Mammary epithelial cell (primary cell): ENCODE data around the gene RPL35.
A peak's percentile ranks its signal among the peaks of the same experiment; 100 is the strongest.

Experiments
- CTCF ChIP-seq, 2 donors: IDR thresholded peaks in 1 of 2; conservative IDR thresholded peaks in 1 of 2; 2 replicates each; pipeline ENCODE4 v1.5.1; 2011 to 2012; ENCODE audit warnings: inconsistent platforms in 2 of 2, low read length in 2 of 2, mild to moderate bottlenecking in 2 of 2, control low read depth in 1 of 2, low read depth in 1 of 2; ENCODE audit not compliant: insufficient read depth in 1 of 2; ENCODE audit errors: extremely low read depth in 1 of 2
- EZH2 ChIP-seq: IDR thresholded peaks from 2 replicates; pipeline ENCODE4 v1.6.1; 2012; ENCODE audit warnings: low read length, inconsistent platforms, borderline replicate concordance

- TF ChIP-seq CTCF (conservative IDR thresholded peaks at IDR 0.05 in 1 of 2, IDR thresholded peaks at IDR 0.05 in 1 of 2; ENCODE audit: extremely low read depth in 1 of 2, insufficient read depth in 1 of 2, low read depth in 1 of 2, low read length in 2 of 2) (peak in 1 of 2 donors; percentile 15), EZH2 (no peak)
Observed at GRCh38 chr9:124818431-124819281, 43.1 kb downstream of the RPL35 start.
